Activated effector memory CD4-positive, alpha-beta T cell treated with Interleukin-2 at 50 U/mL for 16 hours (primary cell): Measurements from ENCODE around the gene BCAR3.

Experiments used
- DNase-seq: peaks from one replicate; pipeline ENCODE4 v3.0.0-alpha.2; 2020

The BCAR3 gene

DNA sequence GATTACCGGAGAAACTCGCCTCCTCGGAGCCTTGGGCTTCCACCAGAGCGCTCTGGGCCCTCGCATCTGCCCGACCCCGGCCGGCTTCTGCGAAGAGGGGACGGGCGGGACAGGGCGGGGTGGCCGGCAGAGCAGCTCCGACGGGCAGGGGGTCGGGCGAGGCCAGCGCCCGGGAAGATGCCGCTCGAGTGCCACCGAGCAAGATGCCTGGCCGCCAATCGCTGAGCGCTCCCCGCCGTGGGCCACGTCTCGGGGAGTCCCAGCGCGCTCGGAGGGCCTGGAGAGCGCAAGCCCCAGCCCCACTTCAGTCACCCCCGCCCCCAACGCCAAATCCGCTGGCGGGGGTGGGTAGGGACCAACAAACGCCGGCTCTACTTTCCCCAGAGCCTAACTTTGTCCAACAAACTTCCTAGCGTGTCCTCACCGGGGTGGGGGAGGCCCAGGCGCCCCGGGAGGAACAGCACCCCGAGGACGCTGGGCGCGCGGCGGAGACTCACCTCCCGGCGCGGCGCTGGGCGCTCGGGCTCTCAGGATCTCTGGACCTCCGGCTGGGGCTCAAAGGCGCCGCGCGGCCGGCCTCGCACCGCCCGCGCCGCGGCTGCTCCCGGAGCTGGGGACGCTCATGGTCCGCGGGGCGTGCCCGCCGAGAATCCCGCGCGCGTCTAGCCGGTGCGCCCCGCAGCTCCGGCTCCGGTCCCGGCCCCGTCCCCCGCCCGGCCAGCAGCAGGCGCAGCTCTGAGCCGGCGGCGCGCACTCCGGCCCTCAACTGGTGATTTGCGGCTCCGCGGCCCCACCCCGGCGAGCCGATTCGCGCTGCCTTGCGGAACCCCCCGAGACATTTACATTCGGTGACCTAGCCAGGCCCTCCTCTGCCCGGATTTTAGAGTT is at the start of gene BCAR3:
TSS of gene BCAR3 (minus strand) at position 737 of the 888 bp plus-strand sequence. CDS start 6,907 bp downstream, outside the sequence.
- no peak for DNase-seq

DNA sequence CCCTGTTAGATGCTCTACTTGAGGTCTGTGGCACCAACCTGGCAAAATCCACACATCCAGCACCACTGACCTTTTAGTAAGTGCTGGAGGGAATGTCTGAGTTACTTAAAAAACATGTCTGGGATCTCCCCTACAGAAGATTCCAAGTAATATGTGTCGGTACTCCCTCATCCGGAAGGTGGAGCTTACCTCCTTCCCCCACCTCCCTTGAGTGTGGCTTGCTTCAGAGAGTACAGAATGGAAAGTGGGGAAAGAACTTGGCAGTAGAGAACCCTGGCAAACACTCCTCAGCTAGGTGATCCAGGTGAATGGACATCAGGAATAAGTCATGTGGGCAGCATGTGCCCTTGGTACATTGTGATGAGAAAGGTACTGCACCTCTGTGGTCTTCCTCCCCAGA is 49.0 kb upstream of the BCAR3 start:
- DNase-seq: no peak

DNA sequence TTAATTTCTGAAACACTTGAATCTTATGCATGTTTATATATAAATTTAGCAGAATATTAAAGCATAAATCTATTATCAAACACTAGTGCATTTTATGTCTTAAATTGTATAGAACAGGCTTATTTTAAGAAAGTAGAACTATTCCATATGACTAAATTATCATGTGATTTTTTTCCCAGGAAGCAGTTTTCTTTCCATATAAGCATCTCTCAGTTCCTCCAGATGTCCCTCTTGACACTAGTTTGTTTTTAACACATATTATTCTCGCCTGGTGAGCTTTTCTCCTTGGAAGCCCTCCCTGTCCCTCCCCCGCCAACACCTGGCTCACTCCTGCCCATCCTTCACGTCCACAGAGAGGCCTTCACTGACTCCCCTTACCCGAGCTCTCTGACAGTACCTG is 48.3 kb upstream of the BCAR3 start:
- DNase-seq: no peak

DNA sequence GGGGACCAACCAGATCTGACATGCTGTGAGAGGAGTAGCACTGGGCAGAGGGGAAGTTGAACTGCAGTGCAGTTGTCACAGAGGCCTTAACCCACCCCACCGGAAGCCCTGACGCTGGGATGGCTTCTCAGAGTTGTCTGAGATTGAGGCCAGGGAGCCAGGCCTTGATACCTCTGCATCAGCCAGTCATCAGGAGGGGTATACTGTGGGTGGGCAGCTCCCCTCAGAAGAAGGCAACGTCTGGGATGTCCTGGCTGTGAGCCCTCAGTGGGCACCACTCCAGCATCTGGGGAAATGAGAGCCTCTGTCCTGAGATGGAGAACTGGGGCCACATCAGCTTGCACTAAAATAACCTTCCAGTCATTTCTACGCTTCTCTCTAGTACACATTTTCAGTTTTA is 47.9 kb upstream of the BCAR3 start:
- DNase-seq: no peak

DNA sequence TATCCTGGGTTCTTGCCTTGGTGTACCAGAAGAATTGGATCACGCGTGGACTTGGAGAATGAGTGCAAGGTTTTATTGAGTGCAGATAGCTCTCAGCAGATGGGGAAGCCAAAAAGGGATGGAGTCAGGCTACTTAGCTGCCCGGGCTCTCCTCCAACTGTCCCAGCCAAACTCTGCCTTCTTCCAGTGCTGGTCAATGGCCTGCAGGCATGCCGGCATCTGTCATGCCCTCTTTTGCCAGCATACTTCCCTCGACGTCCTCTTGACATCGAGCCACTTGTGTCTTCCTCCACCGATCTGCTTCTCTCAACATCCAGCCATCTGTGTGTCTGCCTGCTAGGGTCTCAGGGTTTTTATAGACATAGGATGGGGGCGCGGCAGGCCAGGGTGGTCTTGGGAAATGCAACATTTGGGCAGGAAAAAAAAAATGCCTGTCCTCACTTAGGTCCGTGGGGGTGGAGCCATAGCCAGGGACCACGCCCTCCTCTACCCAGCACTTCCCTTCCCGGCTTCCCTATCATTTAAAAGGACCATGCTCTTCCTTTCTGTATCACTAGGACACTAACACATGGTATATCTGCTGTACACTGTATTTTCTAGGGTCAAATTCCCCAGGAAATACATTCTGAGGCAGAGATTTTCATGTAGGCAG is 47.0 kb upstream of the BCAR3 start:
- DNase-seq: no peak

DNA sequence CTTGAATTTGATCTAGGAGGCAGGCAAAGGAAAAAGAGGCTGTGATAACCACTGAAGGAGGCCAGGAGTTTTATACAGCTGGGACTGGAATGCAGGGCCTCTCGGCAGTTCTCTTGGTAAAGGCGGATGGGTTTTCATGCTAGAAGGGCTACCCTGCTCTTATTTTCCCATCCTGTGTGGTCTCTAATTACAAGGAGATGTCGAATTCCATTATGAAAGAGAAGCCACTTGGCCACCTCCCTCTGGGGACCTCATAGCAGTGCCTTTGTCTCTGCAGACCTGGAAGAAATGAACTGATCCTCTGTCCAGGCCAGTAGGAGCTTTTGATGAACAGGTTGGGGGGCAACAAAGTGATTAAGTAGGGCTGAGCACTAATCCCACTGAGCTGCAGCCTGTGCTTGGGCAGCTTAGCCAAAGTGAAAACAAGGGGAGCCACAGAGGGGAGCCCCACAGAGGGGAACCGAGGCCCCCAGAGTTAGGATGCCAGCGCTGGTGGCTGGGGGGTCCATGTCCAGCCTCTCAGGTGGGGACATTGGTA is 42.2 kb upstream of the BCAR3 start:
- no peak for DNase-seq

DNA sequence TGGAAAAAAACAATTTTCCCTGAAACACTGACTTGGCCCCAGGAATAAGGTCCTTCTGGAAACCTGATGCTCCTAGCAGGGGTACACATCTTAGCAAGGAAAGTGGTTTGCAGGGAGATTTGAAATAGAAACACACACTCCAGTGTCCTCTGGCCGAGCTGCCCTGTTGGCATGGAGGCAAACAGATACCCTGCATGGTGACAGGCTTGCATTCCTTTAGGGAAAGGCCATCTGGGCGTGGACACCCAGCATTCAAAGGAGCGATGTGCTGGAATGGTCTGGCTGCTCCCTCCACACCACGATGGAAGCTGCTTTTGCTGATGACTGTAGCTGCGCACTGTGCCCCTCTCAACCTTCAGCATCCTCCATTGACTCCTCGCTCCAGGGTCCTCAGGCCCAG is 41.5 kb upstream of the BCAR3 start:
- no peak for DNase-seq

DNA sequence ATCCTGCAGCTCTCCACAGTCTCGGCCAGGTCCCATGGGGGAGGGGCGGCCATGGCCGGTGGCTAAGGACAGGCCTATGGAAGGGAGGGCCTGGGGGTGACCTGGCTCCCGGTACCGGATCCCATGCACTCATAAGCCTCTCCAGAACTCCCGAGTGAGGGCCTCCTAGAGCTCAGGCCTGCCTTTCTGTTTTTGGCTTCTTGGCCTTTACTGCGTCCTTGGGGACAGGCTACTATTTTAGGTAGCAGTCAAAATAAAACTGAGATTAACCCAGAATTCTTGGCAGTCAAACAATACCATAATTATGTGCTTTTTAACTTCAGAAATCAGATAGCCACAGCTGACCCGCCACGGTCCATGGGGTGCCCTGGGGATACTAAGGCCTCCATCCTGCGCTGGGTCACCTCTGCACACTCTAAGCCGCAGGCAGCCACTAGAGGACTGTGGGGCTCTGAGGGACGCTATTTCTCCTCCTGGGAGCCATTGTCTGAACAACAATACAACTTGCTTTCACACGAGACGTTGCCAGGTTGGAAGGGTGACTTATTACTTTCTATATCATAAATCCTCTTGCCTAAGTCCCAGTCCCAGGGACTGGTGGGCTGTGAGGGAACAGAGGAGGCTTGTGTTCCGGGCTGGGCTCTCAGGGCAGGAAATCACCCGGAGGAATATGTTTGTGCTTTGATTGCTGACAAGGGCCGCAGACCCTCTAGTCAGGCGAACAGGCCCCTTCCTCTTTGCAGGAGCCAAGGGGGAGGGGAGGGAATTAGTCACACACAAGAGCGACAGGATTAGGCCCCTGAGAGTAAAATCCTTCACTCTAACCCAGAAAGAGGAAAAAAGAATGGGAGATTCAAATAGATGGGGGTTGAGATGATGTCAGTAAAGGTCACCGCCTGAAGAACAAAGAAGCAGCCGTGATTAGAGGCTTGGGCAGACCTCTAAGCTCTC is 40.7 kb upstream of the BCAR3 start:
- DNase-seq: no peak

DNA sequence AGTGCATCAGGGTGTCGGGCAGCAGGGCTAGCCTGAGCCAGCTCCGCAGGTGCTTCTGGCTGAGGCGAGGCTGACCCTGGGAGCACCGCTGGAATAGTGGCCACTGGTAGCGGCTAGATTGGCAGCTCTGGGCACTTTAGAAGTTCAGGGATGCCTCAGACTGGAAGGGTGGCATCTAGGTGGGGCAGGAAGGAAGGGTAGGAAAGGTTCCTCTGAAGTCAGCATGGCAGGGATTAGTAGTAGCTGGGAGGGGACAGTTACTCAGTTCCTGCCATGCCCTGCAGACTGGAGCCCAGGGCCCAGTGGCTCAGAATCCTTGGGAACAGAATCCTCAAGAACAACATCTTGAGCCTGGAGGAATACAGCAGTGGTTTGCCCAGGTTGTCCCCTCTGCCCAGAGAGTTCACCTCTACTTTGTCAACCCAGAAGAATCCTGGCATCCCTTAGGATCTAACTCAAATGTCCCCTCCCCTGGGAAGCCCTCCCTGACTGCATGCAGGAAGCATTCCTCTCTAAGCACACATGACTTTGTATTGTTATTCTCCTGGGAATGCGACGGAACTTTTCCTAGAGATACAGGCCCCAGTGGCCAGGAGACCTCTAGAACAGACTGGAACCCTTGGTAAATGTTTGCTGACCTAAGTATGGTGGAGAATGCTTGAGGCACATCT is 39.5 kb upstream of the BCAR3 start:
- DNase-seq: no peak

DNA sequence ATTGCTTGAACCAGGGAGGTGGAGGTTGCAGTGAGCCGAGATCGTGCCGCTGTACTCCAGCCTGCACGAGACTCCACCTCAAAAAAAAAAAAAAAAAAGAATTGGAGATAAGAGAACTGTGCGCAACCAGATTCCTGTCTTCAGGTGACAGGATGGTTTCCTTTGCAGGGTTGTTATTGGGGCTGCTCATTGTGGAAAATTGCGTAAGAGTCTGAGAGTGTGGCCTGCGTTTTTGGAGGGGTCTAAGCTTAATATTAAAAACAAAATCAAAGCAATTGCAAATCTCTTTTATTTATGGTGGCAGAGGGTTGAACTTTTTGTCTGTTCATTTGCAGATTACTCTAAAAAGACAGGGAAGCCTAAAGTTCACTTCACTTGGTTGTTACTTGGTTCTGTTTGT is 36.0 kb upstream of the BCAR3 start:
- no peak for DNase-seq

DNA sequence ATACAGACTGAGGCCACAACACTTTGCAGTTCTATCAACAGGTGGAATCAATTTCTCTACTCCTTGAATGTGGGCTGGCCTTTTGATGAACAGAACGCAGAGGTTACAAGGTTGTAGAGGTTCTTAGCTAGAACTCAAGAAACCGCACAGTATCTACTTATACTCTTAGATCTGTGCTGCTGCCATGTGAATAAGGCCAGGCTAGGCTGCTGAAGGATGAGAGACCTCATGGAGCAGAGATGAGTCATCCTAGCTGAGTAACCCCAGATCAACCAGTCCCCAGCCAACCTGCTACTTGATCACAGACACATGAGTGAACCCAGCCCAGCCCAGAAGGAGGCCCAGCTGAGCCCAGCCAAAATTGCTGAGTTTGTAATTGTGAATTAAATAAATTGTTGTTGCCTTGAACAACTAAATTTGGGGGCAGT is 35.3 kb upstream of the BCAR3 start:
- no peak for DNase-seq

DNA sequence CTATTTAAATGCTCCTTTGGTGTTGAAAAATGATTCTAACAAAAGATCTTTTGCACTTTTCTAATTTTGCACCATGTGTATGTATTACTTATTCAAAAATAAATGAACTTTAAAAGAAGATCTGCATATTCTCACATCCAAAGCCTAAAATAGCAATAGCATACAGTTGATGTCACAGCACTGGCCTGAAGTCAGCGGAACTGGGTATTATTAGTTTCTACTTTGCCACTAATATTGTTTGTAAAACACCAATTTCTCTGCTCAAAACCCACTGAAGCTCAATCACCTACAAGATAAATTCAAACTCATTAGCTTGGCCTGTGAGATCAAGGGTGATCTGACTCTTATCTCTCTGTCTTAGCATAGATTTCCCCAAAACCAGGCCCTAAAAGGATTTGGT is 34.5 kb upstream of the BCAR3 start:
- DNase-seq: no peak

DNA sequence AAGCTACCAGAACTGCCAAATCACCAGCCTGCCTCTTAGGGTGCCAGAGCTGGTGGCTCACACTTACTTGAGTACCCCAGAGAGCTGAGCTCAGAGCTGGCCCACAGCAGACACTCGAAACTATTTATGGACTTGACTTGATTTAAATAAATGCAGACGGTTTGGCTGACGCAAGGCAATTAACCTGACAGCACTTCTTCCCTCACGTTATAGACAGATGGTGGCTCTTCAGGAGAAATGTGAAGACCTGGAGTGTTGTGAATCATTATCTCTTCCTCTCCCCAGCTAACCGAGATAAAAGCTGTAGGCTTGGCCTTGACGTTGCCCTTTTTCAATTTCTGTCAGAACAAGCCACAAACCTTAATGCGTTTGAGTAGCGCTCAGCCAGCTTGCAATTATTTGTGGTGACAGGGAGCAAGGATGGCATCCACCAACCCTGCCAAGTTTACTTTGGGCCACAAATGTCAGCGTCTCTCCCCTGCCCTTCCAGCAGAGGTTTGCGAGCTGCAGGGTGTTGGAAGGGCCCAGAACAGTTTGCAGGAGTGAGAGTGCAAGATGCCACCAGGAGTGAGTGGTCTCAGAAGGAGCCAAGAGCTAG is 34.0 kb upstream of the BCAR3 start:
- no peak for DNase-seq

DNA sequence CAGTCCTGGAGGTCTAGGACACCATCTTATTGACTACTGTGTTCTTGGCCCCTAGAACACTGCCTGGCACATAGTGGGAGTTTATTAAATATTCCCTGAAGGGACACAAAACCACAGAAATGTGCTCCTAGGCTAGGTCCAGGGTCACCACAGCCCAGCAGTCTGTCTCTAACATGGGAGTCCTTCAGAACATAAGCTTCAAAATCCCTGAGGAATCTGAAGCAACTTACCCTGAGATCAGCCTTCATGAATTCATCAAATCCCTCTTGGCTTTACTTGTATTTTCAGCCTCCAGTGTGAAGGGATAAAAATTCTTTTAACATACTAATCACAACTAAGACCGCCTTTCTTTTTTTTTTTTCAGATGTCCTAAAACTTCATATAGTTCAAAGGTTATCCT is 32.7 kb upstream of the BCAR3 start:
- no peak for DNase-seq

DNA sequence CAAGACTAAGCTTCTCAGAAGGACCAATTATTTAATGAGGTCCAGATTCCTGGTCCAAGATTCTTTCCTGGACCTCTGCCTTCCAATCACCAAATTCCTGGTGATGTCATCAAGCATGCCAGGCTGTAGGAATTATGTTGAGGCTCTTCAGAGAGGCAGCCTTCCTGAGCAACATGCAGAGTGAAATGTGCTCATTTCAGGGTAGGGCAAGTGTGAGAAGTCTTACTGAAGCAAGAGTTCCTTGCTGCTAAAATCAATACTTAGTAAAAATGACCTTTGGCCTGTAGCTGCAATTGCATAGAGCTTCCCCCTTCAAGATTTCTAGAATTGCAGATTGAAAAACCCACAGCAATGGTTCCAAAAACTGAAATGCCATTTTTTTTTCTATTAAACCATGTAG is 31.7 kb upstream of the BCAR3 start:
- DNase-seq: no peak

DNA sequence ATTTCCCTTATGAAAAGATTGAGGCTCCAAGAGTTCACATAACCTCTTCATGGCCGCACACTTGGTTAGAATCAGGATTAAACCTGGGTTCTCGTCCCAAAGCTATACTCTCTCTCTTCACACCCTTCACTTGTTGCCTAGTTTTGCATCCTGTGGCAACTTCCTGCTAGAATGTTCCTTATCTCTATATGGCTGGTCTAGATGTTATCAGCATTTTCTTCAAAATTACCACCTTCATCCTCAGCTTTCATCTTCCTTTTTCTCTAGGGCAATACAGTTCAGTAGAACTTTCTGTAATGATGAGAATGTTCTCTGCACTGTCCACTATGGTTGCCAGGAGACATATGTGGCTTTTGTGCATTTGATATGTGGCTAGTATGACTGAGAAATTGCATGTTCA is 31.1 kb upstream of the BCAR3 start:
- DNase-seq: no peak

DNA sequence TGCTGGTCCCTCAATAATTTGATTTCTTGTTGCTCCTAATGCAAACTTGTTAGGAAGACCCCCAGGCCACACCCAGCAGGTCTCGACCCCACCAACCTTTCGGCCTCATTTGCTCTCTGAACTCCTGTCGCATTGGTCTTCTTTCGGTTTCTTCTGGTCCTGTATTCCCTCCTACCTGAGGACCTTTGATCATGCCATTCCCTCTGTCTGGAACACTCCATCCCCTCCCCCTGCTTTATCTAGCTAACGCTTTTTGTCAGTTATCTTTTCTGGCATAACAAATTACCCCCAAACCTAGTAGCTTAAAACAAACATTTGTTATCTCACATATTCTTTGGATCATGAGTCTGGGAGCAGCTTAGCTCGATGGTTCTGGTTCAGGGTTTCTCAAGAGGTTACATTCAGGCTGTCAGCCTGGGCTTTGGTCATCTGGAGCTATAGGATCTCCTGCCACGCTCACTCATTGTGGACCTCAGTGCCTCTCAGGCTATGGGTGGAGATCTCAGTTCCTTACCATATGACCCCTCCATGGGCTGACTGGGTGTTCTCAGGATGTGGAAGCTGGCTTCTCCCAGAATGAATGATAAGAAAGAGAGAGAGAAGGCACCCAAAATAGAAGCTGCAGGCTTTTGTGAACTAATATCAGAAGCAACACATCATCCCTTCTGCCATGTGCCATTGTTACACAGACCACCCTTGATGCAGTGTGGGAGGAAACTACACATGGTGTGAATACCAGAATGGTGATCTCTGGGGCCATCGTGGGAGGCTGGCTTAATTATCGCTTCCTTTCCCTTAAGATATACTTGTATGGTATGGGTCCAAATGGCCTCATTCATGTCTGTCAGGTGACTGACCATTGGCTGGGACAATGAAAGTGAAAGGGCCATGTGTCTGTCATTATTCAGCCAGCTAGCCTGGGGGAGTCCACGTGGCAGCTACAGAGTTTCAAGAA is 29.1 kb upstream of the BCAR3 start:
- DNase-seq: no peak

DNA sequence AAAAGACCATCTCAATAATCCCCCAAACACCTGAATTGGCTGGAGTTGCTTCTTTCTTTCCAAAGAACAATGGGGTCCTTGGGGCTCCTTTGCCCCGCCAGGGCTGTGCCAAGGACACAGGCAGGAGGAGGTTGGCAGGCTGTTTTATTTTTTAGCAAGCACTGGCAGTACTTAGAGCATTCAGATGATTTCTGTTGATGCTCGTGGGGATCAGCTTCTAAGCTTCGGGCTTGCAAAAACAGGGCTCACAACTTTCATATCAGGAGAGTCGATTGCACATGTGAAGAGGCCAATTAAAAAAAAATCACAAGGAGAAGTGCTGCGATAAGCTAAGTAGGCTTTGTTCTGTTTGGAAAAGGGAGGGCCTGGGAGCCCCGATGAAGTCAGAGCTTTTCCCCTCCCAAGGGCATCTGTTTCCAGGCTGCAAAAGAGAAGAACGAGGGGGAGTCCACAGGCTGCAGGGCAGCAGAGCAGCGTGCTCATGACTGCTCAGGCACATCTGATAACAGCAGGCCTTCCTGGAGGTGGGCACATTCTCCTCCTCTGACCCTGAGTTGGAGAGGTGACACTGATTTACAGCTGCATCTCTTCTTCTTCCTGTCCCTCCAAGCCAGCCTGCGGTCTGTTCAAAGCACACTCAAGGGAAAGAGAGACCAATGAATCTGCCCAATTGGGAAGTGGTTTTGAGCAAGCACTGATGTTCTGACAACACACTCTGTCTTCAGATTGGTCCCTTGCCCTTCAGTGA is 27.3 kb upstream of the BCAR3 start:
- DNase-seq: no peak

DNA sequence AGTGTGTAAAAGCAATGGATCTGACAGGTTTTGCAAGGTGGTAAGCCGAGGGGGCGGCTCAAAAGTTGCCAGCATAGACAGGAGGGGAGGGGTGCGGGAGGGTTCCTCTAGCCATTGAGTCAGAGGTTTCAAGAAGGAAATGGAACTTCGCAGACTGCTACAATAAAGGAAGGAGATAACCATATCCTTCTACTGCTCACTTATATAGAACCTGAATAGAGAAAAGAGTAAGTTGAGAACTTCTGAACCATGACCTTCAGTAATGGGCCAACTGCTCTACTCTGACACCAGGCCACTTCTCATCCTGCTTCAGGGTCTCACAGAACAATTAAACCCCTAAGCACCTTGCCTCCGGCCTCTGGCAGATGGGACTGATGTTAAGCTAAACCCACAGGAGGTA is 26.3 kb upstream of the BCAR3 start:
- DNase-seq: no peak

DNA sequence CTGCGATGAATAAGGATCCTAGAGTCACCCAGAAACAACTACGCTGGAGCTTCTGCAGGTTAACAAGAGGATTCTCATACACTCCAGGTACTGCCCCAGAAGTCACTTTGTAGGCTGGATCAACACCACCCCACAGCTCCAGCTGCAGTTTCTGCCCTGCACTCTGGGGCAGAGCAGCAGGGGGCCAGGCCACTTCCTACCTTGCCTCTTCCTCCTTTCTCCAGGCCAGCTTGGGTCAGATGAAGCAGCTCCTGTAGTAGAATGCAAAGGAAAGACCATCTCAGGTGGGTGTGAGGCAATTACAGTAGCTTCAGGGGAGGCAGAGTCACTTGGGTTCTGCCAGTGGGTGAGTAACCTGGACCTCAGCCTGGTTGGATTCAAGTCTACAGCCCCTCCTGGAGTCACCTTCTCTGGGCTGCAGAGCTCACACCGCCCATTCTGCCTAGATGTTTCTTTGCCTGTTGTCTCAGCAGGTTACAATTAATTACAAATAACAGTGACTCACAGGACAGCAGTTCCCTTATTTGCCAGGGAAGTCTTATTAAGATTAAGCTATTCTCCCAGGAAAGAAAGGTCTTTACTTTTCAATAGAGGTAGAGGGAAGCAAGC is 24.4 kb upstream of the BCAR3 start:
- DNase-seq: no peak
